ENCODE data around the gene CFAP157.
"Not testable (repeated sequence)": the region's sequence is repeated elsewhere in the genome, so short reads cannot be mapped to it uniquely, and the experiment has no call there.

CFAP157 gene

GRCh38 chr9:127754099-127755060 is 47.6 kb downstream of the CFAP157 start:
- H3K4me3 ChIP-seq (ENCODE audit: low read depth, low read length), result no peak overlapping the region
- TF ChIP-seq, protein P1, sequence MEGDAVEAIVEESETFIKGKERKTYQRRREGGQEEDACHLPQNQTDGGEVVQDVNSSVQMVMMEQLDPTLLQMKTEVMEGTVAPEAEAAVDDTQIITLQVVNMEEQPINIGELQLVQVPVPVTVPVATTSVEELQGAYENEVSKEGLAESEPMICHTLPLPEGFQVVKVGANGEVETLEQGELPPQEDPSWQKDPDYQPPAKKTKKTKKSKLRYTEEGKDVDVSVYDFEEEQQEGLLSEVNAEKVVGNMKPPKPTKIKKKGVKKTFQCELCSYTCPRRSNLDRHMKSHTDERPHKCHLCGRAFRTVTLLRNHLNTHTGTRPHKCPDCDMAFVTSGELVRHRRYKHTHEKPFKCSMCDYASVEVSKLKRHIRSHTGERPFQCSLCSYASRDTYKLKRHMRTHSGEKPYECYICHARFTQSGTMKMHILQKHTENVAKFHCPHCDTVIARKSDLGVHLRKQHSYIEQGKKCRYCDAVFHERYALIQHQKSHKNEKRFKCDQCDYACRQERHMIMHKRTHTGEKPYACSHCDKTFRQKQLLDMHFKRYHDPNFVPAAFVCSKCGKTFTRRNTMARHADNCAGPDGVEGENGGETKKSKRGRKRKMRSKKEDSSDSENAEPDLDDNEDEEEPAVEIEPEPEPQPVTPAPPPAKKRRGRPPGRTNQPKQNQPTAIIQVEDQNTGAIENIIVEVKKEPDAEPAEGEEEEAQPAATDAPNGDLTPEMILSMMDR (IDR thresholded peaks at IDR 0.05; ENCODE audit: borderline replicate concordance, insufficient read depth, low read depth, low read length), result no peak

DNA sequence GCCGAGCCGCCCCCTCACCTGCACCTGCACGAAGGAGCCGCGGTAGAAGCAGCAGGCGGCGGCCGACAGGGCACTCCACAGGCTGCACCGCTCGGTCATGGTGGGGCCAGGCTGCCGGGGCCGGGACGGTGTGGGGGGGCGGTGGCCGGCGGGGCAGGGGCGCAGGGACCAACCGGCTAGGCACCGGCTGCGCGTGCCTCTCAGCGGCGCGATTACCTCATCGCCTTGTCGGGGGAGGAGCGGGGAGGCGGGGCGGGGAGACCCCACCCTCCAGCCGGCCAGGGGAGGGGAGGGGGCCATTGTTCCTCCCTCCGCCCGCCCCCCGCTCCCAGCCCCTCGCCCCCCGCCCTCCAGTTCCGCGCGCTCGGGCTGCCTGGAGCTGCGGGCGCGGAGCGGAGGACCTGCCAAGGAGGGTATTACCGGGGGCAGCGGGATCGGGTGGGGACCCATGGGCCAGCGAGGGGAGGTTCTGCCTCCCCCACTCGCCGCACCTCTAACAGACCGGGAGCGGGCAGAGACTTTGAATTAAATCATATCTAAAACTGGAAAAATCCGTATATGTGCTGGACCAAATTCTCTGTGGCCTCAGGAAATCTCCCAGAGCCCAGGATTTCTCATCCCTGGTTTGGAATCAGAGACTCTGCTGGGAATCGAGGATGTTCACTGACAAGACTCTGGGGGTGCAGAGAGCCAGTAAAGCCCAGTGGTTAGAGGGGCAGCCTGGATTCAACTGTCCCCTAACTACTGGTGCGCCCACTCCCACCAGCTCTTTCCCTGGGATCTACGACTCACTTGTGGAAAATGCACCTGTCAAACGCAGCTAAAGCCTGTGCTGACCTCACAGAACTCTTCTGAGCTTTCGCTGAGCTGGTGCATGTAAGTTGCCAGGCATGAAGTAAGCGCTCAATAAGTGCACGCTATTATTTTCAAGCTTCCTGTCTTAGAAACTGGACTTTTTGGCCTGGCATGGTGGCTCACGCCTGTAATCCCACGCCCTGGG is 48.6 kb downstream of the CFAP157 start:
- TF ChIP-seq, protein P1 (IDR thresholded peaks at IDR 0.05; ENCODE audit: borderline replicate concordance, insufficient read depth, low read depth, low read length), result no peak
- H3K4me3 ChIP-seq (ENCODE audit: low read depth, low read length), result no peak overlapping the region

- H3K4me3 ChIP-seq (ENCODE audit: low read depth, low read length), result no peak overlapping the region
- TF ChIP-seq, protein P1 (IDR thresholded peaks at IDR 0.05; ENCODE audit: borderline replicate concordance, insufficient read depth, low read depth, low read length), result no peak
Observed at GRCh38 chr9:127756233-127756632, 49.4 kb downstream of the CFAP157 start.

DNA sequence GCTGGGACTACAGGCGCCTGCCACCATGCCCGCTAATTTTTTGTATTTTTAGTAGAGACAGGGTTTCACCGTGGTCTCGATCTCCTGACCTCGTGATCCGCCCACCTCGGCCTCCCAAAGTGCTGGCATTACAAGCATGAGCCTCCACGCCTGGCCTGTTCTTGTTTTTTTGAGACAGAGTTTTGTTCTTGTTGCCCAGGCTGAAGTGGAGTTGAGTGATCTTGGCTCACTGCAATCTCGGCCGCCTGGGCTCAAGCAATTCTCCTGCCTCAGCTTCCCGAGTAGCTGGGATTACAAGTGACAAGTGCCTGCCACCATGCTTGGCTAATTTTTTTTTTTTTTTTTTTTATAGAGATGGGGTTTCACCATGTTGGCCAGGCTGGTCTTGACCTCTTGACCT is 50.0 kb downstream of the CFAP157 start:
- H3K4me3 ChIP-seq (ENCODE audit: low read depth, low read length), result not testable (repeated sequence)

- TF ChIP-seq, protein P1 (IDR thresholded peaks at IDR 0.05; ENCODE audit: borderline replicate concordance, insufficient read depth, low read depth, low read length), result no peak
- H3K4me3 ChIP-seq (ENCODE audit: low read depth, low read length), result no peak overlapping the region
Observed at GRCh38 chr9:127758843-127759242, 52.1 kb downstream of the CFAP157 start.

- H3K4me3 ChIP-seq (ENCODE audit: low read depth, low read length), result no peak overlapping the region
- TF ChIP-seq, protein P1 (IDR thresholded peaks at IDR 0.05; ENCODE audit: borderline replicate concordance, insufficient read depth, low read depth, low read length), result no peak
Observed at GRCh38 chr9:127761061-127761460, 54.3 kb downstream of the CFAP157 start.

DNA sequence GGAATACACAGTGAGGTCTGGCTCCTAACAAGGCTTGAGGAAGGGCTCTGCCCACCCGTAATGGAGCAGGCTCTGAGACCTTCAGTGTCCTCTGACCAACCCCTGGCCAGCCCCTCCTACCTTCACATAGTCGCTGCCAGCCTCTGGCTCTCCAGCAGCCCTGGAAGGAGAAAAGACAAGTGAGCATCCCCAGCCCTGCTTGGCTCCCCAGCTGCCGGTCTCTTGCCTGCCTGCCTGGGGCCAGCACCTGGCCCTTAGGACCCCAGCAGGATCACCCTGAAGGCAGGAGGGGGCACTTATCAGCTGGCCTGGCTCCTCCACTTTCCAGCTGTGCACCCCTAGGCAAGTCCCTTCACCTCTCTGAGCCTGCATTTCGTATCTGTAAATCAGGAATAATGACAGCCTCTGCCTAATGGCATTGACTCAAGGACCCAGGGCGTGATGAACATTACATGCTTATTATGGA is 54.7 kb downstream of the CFAP157 start:
- TF ChIP-seq, protein P1 (IDR thresholded peaks at IDR 0.05; ENCODE audit: borderline replicate concordance, insufficient read depth, low read depth, low read length), result no peak
- no peak overlapping the region for H3K4me3 ChIP-seq (ENCODE audit: low read depth, low read length)

Data from GM12875 (cell line).